Astrocyte of the cerebellum (primary cell): ENCODE data around the gene TRABD2B.
A peak's percentile ranks its signal among the peaks of the same experiment; 100 is the strongest.

Experiments used
- DNase-seq: peaks from one replicate; pipeline ENCODE4 v3.0.0-alpha.2; 2011; ENCODE audit warnings: low read depth
- H3K4me3 ChIP-seq: 2 replicates; pipeline ENCODE4 v1.5.1; 2011; ENCODE audit warnings: mild to moderate bottlenecking, low read depth, low read length, moderate library complexity
- CTCF ChIP-seq: IDR thresholded peaks from 2 replicates; pipeline ENCODE4 v1.5.1; 2012; ENCODE audit warnings: low read length, low read depth, moderate library complexity, mild to moderate bottlenecking; ENCODE audit errors: missing control alignments
- in situ Hi-C: cut with HindIII; loops from 2 replicates; pipeline ENCODE4 v1.10.0; 2017; ENCODE audit warnings: low sequenced_read_pairs

TRABD2B gene

GRCh38 chr1:47727697-47728085, 269.5 kb downstream of the TRABD2B start:
- in situ Hi-C loops, result no loop called here
- DNase-seq, result no peak
- TF ChIP-seq CTCF, result no peak
- H3K4me3 ChIP-seq, result no peak overlapping the region

GRCh38 chr1:47727051-47727696, 270.0 kb downstream of the TRABD2B start:
- in situ Hi-C loops, result no loop called here
- no peak overlapping the region for H3K4me3 ChIP-seq
- no peak for TF ChIP-seq CTCF
- no peak for DNase-seq

- no peak overlapping the region for H3K4me3 ChIP-seq
- in situ Hi-C loops, result no loop called here
- TF ChIP-seq CTCF, result peak; percentile 93
- peak; percentile 24 for DNase-seq
These were observed 271.0 kb downstream of the TRABD2B start for GRCh38 chr1:47725992-47726855.

- in situ Hi-C loops, result no loop called here
- TF ChIP-seq CTCF, result no peak
- no peak overlapping the region for H3K4me3 ChIP-seq
- no peak for DNase-seq
These were observed 271.6 kb downstream of the TRABD2B start for GRCh38 chr1:47725511-47725991.

GRCh38 chr1:47725000-47725473, 272.1 kb downstream of the TRABD2B start:
- in situ Hi-C loops, result no loop called here
- no peak for TF ChIP-seq CTCF
- DNase-seq, result no peak

GRCh38 chr1:47724432-47724999, 272.7 kb downstream of the TRABD2B start:
- no peak for TF ChIP-seq CTCF
- no peak overlapping the region for H3K4me3 ChIP-seq
- in situ Hi-C loops, result no loop called here
- DNase-seq, result no peak

More at GRCh38 chr1:47725000-47725473, 272.1 kb downstream of the TRABD2B start:
- H3K4me3 ChIP-seq, result no peak overlapping the region
